ENCODE measurements around the gene USP46.

USP46 gene

DNA sequence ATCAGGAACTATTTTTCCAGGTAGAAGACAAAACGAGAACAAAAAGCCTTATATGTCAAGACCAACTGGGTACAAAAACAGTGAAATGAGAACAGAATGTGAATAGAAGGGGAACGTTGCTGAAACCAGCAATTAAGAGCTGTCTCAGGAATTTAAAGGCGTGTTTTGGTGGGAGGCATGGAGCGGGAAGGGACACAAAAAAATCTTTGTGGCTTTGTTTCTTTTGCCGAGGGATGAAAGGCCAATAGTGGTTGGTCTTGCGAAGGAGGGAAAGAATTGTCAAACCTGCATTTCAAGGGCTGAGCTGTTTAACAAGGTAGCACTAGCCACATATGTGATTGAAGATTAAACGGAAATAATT, 103.8 kb downstream of the USP46 start:
- peak overlapping the region; percentile 0 for H3K27ac Mint-ChIP-seq
- H3K4me3 Mint-ChIP-seq = no peak overlapping the region
- peaks cover 5% of the 10 kb centered on the region for H3K27me3 Mint-ChIP-seq (ENCODE audit: low read depth, poor library complexity)
- TF ChIP-seq, protein P1, sequence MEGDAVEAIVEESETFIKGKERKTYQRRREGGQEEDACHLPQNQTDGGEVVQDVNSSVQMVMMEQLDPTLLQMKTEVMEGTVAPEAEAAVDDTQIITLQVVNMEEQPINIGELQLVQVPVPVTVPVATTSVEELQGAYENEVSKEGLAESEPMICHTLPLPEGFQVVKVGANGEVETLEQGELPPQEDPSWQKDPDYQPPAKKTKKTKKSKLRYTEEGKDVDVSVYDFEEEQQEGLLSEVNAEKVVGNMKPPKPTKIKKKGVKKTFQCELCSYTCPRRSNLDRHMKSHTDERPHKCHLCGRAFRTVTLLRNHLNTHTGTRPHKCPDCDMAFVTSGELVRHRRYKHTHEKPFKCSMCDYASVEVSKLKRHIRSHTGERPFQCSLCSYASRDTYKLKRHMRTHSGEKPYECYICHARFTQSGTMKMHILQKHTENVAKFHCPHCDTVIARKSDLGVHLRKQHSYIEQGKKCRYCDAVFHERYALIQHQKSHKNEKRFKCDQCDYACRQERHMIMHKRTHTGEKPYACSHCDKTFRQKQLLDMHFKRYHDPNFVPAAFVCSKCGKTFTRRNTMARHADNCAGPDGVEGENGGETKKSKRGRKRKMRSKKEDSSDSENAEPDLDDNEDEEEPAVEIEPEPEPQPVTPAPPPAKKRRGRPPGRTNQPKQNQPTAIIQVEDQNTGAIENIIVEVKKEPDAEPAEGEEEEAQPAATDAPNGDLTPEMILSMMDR (IDR thresholded peaks at IDR 0.05) = no peak
- peaks cover 3% of the 10 kb centered on the region for H3K9me3 Mint-ChIP-seq
- H3K4me1 Mint-ChIP-seq = peaks cover 6% of the 10 kb centered on the region
- no peak for DNase-seq
- no peaks in the 10 kb centered on the region for H3K36me3 Mint-ChIP-seq (ENCODE audit: low read depth)

DNA sequence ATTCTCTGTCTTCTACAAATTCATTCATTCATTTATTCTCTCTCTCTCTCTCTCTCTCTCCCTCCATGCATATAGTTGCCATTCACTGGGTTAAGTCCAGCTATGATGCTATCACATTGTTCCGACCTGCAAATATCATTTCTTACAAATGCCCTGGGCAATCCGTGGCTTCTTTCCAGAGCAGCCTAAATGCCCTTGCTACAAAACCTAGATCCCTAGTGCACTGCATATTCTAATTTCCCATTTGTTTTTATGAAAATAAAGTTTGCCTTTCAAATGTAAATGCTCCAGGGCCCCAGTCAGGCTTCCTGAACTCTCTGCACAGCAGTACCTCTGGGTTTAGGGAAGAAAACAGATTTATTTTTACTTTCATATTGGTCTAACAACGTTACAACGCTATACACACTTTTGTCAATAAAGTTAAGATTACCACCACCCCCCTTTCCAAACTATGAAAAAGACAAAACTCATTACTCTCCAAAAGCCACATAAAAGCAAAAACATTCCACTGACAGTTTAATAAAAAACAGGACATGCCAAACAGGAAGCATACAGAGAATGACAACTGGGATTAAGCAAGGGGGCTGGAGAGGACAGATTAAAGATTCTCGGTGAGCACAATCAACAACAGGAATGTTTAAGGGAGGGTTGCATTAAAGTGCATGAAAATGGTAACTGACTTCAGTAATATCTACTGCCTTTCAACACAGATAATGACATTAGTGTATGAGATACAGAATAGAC, 104.3 kb downstream of the USP46 start:
- Mint-ChIP-seq H3K27ac (no peak overlapping the region), H3K36me3 (ENCODE audit: low read depth) (no peaks in the 10 kb centered on the region), H3K27me3 (ENCODE audit: low read depth, poor library complexity) (peaks cover 5% of the 10 kb centered on the region), H3K9me3 (peaks cover 3% of the 10 kb centered on the region), H3K4me1 (peaks cover 6% of the 10 kb centered on the region), H3K4me3 (no peak overlapping the region)
- no peak for DNase-seq
- TF ChIP-seq, protein P1 (IDR thresholded peaks at IDR 0.05) = no peak

DNA sequence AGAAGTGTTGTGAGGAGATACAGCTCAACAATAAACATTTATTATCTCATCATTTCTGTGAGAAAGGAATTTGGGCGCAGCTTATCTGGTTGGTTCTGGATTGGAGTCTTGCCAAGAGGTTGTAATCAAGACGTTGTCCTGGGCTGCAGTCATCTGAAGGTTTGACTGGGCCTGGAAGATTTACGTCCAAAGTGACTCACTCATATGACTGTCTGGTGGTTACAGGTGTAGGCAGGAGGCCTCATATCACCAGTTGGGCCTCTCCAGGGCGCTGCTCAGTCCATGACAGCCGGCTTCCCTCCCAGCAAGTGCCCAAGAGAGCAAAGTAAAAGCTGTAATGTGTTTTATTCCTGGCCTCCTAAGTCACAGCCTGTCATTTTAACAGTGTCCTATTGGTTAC, 106.3 kb downstream of the USP46 start:
- Mint-ChIP-seq H3K4me1 (peaks cover 6% of the 10 kb centered on the region), H3K9me3 (peaks cover 2% of the 10 kb centered on the region), H3K27me3 (ENCODE audit: low read depth, poor library complexity) (peaks cover 5% of the 10 kb centered on the region), H3K27ac (no peak overlapping the region), H3K36me3 (ENCODE audit: low read depth) (no peaks in the 10 kb centered on the region), H3K4me3 (no peak overlapping the region)
- TF ChIP-seq, protein P1 (IDR thresholded peaks at IDR 0.05) = no peak
- no peak for DNase-seq

DNA sequence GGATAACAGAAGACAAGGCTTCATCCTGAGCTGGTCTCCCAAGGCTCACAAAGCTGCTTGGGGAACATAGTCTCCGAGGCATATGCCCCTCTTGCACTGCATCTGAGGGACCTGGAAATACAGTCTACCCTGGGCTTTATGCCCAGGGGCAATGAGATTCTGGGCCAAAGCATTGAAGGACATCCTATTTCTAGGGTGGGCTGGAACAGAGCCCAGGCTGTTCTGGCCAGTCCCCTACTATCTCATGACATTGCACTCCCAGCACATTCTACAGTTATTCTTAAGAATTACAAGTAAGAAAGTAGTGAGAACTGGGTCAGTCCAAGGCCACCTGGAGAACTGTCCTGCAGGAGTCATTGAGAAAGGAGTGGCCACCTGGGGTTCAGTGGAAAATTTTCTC, 107.6 kb downstream of the USP46 start:
- no peaks in the 10 kb centered on the region for H3K36me3 Mint-ChIP-seq (ENCODE audit: low read depth)
- TF ChIP-seq, protein P1 (IDR thresholded peaks at IDR 0.05) = no peak
- no peak overlapping the region for H3K4me3 Mint-ChIP-seq
- no peak for DNase-seq
- H3K27me3 Mint-ChIP-seq (ENCODE audit: low read depth, poor library complexity) = peaks cover 5% of the 10 kb centered on the region
- H3K9me3 Mint-ChIP-seq = no peaks in the 10 kb centered on the region
- peaks cover 14% of the 10 kb centered on the region for H3K4me1 Mint-ChIP-seq
- H3K27ac Mint-ChIP-seq = no peak overlapping the region

DNA sequence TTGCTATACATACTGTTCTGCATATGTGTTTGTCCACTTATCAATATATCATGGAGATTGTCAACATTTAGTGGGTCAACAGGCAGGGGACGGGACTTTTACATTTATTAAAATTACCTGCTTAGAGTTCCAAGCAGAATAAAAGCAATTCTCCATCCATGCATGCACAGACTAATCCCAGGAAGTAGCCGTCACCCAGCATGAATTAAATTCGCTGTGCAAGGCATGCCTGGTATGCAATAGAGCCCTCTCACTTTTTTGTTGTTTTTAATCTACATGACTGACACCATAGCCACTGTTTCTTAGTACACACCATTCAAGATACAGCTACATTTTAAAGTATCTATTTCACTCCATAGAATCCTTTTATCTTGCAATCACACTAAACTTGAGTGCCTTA, 108.9 kb downstream of the USP46 start:
- DNase-seq = no peak
- Mint-ChIP-seq H3K4me3 (no peak overlapping the region), H3K9me3 (peaks cover 2% of the 10 kb centered on the region), H3K27ac (no peak overlapping the region), H3K4me1 (peaks cover 21% of the 10 kb centered on the region), H3K36me3 (ENCODE audit: low read depth) (no peaks in the 10 kb centered on the region), H3K27me3 (ENCODE audit: low read depth, poor library complexity) (peaks cover 5% of the 10 kb centered on the region)
- TF ChIP-seq, protein P1 (IDR thresholded peaks at IDR 0.05) = no peak
